Ammon's horn (tissue), 1 donor: ENCODE results near the gene PNPLA2.

ENCODE experiments used
- DNase-seq: peaks from one replicate; pipeline ENCODE4 v3.0.0-alpha.2; 2016; ENCODE audit warnings: low spot score

PNPLA2 gene

DNA sequence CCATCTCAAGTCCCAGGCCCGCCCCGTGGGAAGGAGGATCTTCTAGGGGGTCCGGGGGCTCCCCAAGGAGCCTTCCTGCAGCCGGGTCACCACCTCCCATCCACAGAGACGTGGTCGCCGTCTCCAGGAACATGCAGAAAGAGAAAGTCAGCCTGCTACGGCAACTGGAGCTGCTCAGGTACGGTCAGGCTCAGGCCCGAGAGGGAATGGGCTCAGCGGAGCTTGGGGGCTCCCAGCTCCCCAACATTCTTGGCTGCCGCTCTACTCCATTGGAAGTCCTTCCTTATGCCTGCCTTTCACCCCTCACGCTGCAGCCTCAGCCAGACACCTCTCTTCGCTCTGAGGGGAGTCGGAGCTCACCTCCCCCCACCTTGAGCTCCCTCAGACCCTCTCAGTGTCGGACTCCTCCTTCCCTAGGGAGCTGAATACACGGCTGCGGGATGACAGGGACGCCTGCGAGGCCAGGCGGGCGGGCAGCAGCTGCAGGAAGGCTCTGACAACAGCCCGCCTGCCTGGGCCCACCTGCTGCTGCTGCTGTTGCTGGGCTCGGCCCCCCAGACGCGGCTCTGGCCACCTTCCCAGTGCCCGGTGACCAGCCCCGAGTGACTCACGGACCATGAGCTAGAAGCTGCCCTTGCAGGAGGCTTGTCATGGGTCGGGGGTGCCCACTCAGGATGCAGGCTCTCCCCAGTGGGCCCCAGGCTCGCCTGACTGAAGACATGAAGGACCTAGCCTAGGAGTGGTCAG, 12.6 kb downstream of the PNPLA2 start:
- no peak for DNase-seq

GRCh38 chr11:831961-832528, 13.3 kb downstream of the PNPLA2 start:
- DNase-seq = no peak

DNA sequence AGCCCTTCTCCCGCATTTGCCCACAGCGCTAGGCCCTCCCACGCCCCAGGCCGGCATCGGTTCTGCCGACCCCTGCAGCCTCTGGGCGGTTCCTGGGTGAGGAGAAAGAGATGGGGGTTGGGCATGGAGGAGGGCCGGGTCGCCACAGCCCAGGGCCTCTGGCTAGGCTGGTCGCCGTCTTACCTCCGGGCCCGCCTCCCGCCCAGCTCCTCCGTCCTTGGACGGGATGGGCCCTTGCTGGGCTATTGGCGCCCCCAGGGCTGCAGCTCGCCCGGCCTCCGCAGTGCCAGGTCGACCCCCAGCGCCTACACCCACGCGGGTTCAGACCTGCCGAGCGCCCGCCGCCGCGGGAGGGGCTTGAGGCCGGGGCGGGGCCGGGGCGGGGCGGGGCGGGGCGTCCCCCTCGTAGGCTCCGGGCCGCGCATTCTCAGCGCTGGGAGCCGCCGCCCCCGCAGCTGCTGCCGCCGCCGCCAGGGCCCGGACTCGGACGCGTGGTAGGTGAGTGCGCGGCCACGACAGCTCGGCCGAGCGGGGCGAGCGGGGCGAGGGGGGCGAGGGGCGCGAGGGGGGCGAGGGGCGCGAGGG, 13.9 kb downstream of the PNPLA2 start, which contains the start of gene CD151:
CD151 (plus strand) TSS at position 424 of the 585 bp plus-strand sequence. CDS start 3,118 bp downstream, outside the sequence.
- DNase-seq = no peak

GRCh38 chr11:833114-833791, 14.5 kb downstream of the PNPLA2 start:
- no peak for DNase-seq

GRCh38 chr11:833849-834311, 15.2 kb downstream of the PNPLA2 start:
- DNase-seq = no peak

DNA sequence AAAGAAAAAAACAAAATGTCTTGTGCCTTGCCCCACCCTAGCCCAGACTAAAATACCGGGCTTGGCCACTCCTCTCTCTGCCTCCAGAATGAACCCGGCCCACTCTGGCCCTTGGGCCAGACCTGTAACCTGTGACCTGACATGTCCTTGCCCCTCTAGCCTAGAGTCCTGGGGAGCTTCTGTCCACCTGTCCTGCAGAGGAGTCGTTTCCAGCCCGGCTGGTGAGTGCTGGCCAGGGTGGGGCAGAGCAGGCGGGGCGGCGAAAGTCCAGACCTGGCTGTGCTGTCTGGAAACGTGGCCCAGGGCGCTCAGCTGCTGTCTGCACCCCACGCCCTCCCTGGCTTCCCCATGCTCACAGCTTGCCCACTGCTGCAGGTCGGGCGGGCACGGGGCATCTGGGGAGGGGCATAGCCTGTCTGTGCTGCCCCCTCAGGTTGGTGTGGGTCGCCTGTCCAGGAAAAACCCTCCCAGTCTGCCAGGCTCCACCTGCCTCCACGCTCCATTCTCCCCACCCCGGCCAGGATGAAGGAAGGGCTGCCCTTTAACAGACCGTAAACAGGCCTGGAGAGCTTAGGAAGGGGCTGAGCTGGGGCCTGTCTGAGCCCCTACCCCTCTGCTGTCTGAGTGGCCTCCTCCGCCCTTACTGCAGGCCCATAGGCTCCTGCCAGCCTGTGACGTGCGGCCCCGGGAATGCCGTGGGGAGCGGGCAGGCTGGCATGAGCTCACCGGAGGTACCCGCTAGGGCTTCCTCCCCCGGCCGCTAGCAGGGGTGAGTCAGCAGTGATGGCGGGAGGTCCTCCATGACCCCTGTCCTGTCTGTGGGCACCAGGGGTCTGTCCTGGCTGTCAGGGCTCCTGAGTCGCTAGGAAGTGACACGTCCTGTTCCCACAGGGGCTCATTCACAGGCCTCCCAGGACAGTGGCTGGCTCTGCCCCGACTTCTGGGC, 15.9 kb downstream of the PNPLA2 start:
- peak; percentile 56 for DNase-seq

- DNase-seq = no peak
These were observed 17.6 kb downstream of the PNPLA2 start for GRCh38 chr11:836274-836673.

DNA sequence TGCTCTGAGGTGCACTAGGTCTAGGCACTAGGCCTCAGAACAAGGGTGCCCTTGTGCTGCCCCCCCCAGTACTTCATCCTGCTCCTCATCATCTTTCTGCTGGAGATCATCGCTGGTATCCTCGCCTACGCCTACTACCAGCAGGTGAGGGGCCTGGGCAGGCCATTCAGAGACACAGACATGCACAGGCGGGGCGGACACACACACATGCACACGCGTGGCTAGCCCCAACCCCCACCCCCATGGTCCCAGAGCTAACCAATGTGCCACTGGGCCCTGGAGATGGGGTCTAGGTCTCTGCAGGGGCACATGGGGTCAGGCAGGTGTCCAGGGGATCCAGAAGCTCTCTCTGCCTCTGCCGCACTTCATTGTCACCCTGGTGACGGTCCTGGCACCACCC, 18.0 kb downstream of the PNPLA2 start:
- DNase-seq = no peak

GRCh38 chr11:837189-837989, 18.7 kb downstream of the PNPLA2 start:
- no peak for DNase-seq

DNA sequence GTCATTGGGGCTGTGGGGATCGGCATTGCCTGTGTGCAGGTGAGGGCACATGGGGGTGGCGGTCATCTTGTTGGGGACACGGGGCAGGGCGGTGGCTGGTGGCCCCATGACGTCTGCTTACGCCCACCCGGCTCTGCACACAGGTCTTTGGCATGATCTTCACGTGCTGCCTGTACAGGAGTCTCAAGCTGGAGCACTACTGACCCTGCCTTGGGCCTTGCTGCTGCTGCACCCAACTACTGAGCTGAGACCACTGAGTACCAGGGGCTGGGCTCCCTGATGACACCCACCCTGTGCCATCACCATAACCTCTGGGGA, 19.2 kb downstream of the PNPLA2 start:
- DNase-seq = no peak

- no peak for DNase-seq
These were observed 19.9 kb downstream of the PNPLA2 start for GRCh38 chr11:838441-839279.

DNA sequence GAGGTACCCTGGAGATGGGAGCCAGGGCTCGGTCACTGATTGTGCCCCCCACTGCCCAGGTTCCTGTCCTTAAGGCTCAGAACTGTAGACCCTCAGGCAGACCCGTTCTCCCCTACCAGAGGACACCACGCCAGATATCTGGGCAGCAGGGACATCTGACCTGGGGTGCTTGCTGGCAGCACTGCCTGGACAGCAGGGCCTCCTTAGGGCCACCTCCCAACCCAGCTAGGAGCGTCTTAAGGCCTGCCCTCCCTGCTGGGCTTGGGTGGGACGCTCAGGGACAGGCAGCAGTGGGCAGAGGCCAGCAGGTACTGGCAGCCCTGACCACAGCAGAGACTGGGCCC, 20.5 kb downstream of the PNPLA2 start:
- DNase-seq = no peak

DNA sequence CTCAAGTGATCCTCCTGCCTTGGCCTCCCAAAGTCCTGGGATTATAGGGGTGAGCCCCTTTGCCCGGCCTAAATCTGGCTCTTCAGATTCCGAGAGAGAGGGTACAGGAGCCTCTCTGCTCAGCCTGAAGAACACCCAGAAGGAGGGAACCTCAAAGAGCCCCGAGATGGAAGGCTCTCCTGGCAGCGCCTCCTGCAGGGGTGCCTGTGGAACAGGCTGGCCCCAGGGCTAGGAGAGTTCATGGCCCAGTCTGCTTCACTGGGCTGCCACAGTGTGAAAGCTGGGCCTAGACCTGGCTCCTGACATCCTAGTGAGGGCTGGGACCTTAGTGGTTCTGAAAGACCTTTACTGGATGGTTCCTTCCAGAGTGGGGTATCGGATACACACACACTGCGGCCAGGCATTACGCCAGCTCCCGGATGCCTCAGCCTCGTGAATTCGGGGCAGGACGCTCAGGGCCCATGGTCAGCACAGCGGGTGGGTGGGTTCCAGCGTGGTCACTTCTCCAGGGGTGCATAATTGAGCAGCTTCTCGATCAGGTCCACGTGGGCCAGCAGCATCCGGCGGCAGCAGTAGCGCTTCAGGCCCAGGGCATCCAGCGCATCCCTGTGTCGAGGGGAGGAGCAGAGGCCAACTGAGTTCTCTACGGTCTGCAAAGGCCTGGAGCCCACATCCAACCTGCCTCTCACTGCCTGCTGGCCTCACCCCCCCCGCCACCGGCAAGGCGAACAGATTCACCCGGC, 21.3 kb downstream of the PNPLA2 start:
- DNase-seq = no peak

DNA sequence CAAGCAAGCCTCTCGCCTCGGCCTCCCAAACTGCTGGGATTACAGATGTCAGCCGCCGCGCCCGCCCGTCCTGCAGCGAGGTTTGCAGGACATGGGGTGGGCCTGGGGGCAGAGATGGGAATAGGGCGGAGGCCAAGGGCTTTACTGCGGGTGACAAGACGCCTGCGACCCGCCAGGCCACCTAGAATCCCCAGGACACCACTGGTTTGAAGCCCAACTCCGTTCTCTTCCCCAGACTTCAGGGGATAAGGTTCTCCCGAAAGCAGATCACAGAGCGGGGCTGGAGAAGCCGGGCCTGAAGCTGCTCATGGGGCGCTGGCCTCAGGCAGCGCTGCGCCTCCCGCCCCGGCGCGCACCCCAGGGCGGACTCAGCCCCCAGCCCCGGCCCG, 23.3 kb downstream of the PNPLA2 start:
- no peak for DNase-seq

GRCh38 chr11:842370-843002, 23.8 kb downstream of the PNPLA2 start, which contains the start of the genes POLR2L and TSPAN4:
Gene POLR2L, minus strand, starts transcription at chr11:842529. Its CDS starts 21 bp downstream, at chr11:842508.
Gene TSPAN4, plus strand, starts transcription at chr11:842852. Its CDS starts 7,453 bp downstream, at chr11:850305.
- DNase-seq = peak; percentile 88

DNA sequence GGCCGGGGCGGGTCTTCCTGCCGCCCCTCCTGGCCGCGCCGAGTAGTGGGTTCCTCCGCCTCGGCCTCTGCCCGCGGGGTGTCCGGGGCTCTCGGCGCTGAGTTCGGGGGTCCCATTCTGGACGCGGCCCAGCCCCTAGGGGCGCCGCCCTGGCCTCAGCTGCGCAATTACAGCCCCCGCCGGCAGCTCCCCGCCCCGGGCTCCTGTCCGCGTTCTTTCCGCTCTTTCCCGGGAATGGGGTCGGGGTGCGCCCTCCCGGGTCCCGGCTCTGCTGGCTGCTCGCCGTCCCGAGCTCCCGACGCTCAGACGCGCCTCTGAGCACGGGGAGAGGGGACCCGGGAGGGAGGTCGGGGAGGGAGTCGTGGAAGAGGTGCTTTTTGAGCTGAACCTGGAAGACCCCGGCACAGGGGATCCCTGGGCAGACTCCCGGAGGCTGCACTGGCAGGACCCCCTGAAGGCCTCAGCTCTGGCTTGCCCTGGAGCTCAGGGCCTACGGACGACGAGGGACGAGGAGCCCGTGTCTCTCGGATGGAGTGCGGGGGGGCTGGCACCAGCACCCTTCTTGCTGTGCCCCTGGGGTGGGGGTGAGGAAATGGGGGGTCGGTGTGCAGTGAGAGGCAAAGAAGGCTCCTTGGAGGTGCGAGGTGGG, 24.5 kb downstream of the PNPLA2 start:
- DNase-seq = no peak

DNA sequence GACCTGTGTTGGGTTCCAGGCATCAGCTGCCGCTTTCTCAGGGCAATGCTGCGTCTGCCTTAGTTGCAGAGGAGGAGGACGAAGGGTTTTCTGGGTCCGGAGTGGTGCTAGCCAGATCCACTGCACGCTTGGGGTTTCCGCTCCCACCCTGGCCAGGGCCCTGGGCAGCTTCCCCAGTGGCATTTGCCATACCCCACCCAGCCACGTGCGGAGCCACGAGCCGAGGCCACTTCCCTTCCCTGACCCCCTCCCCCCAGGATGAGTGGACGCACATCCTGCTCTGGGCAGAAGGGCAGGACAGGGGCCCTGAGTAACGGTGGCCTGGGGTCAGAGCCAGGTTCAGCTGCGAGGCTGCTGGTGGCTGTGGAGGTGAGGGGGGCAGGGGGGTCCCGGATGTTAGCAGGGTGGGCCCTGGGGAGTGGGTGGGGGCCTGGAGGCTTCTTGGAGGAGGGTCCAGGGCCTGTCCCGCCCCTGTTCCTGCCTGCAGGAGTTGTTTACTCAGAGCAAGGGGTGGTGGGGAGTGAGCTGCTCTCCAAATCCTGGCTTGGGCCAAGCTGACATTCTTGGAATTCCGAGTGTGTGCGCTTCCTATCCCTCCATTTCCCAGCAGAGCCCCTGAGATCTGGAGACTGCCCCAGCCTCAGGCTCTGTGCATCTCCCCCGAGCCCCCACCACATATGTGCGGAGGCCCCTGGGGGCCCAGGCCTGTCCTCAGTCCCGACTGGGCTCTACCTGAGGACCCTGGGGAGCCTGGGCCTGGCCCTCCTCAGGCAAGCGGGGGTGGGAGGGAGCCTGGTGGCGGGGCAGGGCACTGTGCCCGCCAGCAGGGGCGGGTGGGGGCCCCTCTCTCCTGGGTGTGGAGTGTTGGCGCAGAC, 25.3 kb downstream of the PNPLA2 start:
- DNase-seq = no peak
